T-helper 22 cell (primary cell): ENCODE results near the gene KDR.

Experiments used
- DNase-seq: peaks from one replicate; pipeline ENCODE4 v3.0.0-alpha.2; 2020; ENCODE audit warnings: low read depth

The KDR gene

DNA sequence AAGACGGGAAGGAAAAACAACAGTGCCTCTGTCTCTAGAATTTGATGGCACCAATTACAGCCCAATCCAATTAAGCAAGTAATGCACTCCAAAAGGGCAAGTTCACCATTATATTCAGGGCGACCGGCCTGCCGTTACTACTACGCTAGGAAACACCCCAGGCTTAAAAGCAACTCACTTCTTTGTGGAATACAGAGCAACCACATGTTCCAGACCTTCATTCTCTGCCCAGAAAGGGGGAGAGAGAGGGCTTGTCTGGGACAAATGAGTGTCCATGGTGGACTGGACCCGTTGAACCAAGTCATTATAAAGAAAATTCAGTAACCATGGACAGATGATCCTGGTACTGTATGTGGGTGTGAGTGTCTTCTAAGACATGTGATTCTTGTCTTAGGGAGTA, 1.6 kb downstream of the KDR start:
- no peak for DNase-seq

DNA sequence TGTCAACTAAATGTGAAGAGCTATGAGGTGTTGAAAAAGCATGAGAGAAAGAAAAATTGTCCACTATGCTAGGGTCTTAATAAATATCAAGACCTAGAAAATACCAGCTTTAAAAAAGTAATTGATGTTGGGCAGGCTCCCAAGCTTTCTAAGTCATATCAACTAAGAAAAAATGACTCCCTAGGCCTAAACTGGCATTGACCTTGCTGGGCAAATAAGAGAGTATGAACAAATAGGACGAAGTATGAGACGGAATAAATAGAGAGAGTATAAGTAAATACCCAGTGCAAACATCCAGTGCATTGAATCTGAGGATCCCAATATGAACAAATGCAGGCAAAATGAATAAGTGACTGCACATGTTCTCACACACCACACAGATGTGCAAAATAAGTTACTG, 3.2 kb downstream of the KDR start:
- DNase-seq, result no peak

DNA sequence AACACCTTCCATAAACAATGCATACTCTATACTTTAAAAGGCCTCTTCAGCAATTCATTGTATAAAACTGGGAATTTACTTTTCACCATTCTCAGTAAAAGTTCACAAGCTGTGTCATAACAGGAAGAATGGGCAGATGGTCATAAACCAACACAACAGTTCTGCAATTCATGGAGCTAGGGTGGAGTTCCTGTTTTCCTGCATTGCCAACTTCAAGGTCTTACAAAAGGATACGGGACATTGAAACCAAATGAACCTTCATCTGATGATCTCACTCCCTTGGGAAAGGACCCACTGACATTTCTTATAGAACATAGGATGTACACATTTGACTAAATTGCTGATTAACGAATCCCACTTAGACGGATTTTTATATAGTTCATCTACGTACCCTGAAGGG, 4.1 kb downstream of the KDR start:
- DNase-seq, result no peak

DNA sequence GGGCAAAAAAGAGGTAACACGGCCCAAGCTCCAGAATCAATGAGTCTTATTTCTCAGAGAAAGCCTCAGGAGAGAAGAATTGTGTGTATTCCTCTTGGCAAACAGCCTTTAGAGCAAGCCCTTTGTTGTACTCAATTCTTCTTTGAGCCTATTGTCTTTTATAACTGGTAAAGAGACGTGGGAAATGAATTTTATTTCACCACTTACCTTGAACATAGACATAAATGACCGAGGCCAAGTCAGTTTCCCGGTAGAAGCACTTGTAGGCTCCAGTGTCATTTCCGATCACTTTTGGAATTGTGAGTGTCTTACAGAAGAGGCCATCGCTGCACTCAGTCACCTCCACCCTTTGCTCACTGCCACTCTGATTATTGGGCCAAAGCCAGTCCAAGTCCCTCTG, 7.0 kb downstream of the KDR start:
- no peak for DNase-seq

DNA sequence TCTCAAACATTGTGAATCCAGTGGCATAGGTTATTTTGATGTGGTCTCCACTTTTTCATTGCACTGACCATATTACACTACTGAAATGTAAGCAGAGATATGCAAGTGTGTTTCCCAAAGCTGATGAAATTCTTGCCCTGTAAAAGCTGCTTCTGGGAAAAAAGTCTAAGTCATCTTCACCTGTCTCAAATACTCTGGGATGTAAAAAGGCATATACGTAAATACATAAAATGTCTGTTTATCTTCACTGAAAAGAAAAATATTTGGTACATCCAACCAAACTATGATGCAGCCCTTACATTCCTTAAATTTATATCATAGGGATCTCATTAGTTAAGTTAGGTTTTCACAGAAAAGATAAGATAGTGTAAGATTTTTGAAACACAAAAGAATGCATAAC, 7.9 kb downstream of the KDR start:
- no peak for DNase-seq

DNA sequence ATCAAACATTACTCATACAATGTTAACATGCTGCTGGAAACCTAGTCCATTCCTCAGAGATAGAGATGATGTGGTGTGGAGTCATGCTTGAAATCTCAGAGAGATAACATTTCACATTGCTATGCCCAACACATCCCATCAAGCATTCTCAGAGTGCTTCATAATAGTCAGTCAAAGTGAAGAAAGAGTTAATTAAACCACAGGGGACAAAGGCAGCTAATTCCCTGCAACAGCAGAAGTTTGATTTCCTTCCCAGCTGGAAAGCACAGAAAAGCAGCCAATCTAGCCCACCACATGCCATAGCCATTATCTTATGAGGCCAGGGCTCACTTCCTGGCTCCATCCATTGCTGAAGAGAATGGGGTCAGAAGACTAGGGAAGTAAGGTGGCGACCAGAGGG, 8.9 kb downstream of the KDR start:
- no peak for DNase-seq

DNA sequence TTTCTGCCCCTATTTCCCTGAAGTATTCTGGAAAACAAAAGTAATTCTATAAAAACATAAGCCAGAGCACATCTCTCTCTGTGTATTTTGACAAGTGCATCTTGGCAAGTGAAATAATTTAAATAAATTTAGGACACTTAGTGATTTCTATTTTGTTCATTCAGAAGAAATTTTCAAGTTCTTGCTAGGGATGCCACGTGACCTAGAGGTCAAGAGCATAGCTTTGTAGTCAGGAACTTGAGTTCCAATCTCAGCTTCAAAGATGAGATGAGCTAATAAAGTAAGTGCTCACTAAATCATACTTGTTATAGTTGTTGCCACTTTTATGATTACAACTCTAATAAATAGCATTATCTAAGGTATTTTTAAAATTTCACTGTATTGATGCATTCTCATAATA, 13.8 kb downstream of the KDR start:
- DNase-seq, result no peak

DNA sequence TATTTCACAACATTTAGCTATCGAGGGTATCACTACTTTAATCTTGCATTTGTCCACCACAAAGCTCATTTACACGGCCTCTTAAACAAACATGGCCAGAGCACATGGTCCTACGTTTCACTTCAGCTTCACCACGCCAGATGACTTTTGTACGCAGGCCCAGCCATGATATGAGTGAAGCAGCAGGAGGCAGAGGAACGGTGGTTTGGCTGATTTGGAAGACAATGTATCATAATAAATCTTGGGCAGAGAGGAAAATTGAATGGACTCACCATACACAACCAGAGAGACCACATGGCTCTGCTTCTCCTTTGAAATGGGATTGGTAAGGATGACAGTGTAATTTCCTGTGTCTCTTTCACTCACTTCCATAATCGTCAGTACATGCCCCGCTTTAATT, 15.3 kb downstream of the KDR start:
- no peak for DNase-seq

DNA sequence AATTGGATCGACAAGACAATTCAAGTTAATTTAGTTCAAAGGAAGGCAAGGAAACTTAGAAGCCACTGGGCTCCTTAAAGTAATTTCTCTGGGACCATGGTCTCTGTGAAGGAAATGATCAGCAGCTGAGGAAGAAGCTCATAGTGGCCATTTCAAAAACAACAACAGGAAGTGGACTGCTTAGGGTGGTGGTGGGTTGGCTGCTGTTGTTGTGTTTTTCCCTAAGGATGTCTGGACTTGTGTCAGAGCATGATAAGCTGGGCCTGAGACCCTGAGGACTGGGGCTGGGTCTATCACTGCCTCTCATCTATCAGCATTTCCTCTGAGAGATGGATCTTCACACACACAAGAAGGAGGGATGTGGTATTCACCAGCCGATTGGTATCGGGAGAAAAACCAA, 18.3 kb downstream of the KDR start:
- no peak for DNase-seq

DNA sequence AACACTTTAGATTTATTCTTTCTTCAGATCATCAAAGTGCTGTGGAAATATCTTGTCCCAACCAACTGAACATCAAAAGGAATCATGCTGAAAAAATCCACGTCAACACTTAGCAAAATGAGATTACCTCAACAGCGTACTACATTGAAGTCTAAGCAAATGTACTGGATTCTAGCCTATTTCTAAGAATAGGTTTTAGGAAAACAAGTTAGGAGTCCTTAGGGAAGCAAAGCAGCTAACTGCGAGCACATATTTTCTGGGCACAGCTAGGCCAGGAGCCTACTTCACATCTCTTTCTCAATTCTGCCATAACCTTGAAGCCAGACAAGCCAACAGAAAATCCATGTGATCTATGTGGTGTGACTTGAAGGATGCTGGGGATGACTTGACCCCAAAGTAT, 22.2 kb downstream of the KDR start:
- DNase-seq, result no peak

DNA sequence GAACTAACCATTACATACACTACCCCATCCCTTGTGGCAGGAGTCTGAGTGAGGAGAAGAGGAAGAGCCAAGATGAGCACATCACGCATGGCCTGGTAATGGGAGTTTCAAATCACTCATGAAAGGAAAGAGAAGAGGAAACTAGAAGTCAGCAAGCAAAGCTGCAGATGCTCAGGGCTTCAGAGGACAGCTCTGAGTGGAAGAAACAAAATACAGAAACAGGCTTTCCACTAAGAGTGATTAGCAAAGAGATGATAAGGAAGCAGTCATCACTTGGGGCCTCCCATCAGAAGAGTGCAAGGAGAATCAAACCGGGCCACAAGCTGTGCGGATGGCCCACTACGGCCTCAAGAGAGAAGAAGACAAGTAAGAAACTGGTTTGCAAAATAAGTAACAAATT, 25.6 kb downstream of the KDR start:
- DNase-seq, result no peak

DNA sequence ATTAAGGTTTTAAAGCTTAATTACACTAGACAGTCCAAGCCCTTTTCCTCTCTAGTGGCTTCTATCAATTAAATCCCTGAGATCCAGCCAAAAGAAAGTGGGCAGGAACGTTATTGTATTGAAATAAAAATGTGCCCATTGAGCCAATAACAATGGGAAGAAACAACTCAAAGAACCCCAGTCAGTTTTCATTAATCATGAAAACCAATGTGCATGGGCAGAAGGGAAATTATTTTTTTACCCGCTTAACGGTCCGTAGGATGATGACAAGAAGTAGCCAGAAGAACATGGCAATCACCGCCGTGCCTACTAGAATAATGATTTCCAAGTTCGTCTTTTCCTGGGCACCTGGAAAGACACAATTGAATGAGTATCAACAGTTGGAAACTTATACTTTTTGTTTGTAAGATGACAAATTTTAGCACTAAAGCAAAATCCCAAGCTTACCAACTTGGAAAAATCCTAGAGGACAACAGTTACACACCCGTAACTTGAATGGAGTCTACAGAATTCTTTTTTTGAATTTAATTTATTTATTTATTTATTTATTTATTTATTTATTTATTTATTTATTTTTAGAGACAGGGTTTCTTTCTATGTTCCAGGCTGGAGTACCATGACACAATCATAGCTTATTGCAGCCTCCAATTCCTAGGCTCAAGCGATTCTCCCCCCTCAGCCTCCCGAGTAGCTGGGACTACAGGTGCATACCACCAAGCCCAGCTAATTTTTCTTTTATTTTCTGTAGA, 26.8 kb downstream of the KDR start:
- DNase-seq, result no peak

DNA sequence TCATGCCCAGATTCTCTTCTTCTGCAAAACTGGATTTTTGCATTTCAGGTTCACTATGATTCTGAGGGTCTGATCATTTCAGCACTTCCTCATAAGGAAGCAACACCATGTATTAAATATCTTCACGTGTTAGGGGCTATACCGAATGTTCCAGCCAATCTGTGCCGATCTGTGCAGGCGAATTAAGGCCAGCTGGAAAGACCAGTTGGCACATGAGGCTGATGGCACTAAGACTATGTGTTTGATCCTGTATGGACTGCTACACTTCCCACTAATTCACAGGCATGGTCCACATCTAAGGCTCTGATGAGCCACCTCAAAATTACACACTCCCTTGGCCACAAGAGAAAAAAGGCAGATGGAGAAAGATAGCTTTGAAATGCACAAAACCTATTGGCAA, 28.8 kb downstream of the KDR start:
- DNase-seq, result no peak

DNA sequence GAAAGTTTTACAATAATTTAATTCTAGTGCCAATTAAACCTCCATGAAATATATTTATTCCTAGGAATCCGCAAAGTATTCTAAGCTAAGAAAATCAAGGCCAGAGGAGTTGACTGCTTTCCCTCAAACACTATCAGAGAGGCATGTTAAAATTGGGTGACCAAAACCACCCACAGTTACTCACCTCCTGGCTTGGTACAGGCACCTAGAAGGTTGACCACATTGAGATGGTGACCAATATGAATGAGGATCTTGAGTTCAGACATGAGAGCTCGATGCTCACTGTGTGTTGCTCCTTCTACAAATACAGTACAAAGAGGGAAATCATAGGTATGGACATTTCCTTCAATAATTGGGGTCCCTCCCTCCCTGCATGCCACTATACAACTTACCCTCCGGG, 29.4 kb downstream of the KDR start:
- no peak for DNase-seq

DNA sequence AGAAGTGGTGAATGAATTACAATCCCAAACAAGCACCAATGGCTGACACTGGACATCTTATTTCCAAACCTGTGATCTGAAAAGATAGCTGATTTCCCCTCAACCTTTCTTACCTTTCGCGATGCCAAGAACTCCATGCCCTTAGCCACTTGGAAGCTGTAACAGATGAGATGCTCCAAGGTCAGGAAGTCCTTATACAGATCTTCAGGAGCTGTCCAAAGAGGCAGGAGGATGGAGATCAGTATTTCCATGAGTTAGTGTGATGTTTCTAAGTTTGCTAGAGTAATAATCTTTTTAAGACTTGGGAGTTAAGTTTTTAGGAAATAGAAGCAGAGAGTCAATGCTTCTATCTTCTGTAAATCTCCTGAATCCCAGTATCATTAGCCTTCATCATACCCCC, 32.9 kb downstream of the KDR start:
- no peak for DNase-seq

DNA sequence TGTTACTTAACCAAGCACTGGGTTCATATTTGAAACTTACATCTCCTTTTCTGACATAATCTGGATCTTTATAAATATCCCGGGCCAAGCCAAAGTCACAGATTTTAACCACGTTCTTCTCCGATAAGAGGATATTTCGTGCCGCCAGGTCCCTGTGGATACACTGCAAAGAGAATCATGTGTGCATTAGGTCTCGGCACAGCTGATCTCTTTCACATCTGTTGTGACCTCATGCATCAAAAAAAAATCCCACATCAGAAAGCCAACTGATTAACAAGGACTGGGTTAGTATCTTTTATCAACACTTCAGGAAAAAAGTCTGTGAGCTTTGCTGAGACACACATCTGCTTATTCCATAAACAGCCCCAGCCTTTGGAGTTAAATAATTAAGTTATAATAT, 35.5 kb downstream of the KDR start:
- no peak for DNase-seq

DNA sequence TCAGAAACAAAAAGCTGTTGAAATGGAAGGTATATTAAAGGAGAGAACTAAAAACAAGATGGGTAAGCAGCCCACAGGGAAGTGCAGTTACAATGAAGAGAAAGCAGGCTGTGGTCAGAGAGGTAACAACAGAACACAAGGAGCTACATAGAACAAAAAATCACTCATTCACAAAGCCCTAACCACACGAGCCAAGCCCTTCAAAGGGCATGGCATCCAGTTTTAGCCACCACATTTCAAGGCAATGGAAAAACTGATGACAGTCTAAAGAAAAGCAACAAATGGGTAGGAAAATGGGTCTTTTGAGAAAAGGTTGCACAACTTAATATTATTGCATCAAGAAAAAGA, 37.5 kb downstream of the KDR start:
- no peak for DNase-seq

DNA sequence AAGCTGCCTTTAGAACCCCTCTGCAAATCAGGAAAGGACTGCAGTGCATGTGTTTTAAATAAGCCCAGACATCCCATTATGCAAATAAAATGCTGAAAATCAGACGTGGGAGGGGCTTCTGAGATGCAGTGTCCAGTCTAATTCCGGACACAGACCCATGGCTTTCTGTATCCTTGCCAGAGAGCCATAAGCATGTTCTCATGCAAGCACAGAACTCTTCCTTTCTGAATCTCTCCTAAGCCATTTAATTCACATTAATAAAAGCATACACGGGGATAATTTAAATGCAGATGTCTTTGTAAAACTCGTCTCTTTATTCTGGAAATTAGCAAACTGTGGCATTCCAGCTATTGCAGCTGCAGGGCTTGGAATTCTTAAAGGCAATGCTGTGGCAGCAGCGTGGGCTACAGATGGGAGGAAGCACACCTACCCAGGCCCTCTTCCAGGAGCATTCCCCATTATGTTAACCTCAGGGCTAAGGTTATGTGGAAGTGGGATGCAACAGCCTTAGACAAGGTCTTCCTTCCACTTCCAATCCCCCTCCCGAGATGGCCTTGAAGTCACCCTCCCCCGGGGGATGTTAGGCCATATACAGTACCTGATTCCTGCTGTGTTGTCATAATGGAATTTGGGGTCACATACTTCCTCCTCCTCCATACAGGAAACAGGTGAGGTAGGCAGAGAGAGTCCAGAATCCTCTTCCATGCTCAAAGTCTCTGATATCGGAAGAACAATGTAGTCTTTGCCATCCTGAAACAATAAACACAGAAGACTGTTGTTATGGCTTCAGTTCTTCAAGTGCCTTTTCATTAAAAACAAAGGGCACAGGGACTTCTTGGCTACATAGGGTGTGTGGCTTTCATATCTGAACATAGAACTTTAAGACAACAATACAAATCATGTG, 38.1 kb downstream of the KDR start:
- no peak for DNase-seq

DNA sequence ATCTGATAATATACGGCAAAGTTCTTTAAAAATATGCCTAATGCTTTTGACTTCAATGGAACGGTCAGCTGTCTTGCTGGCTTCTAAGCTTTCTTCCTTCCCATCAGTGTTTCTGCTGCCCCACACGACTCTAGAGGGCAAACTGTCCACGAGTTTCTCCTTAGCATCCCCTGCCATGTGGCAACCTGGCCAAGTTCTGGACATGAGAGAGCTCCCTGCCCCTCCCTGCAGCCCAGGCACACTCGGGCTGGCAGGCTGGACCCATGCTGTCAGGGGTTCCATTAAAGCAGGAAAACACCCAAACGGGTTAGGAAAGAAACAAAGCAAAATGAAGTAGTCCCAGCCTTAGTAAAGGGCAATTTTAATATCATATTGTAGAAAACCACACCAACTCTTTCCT, 38.8 kb downstream of the KDR start:
- no peak for DNase-seq

DNA sequence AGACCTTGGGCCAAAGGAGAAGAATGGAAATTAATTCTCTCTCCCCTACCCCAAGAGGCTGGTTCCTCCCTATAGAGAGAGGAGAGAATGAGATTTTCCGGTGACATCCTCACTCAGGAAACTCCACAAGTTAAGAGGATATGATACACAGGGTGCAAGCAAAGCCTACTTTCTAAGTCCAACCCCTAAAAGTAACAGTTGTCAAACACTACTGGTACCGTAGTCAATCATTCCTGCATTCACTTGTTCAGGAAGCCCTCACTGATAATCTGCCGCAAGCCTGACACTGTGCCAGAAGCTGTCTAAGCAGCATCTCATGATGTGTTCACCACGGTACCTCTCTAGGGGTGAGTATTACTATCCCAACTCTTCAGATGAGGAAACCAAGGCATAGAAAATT, 41.7 kb downstream of the KDR start:
- no peak for DNase-seq

DNA sequence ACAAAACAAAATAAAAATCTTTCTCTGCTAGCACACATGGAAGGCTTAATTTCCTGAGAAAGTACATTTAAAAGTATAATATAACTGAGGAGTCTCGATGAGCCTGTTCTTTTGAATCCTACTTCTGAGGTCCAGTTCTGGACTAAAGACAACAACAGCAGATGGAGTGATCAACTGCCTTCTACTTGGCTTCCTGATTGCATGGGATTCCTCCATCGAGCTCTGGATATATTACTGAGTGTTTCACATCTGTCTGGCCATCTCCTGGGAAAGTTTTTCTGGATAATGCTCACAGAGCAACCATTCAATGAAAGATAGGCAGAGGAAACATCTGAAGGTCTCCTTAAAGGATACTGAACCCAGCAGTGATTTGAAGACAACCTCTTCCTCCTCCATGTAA, 42.6 kb downstream of the KDR start:
- DNase-seq, result no peak

DNA sequence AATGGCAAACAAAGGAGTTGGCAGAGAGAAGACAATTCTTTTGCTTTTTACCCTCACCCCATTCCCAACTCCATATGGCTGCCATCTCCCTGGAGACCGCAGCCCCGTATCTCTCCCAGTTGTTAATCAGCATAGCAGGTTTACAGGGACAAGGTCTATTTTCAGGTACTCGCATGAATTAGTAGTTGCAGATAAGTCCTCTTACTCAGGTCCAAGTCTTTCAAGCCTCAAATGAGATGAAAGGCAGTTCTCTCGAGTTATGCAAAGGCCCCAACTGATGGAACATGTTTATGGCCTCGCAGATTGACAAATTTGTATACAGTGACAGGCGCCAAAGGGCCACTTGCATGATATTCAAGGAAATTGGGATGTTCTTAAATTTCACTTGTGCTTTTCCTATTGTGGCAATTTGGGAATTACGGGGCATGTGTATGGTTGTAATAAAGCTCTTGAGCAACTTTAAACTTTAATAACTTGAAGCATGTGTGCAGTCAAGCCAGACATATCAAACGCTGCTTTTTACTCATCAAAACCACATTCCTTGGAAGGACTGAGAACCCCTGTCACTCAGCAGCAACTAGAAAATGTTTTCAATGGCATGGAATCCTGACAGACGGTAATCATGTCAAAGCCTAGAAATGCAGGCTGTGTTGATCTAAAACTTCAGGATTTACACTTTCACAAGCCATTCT, 45.1 kb downstream of the KDR start:
- DNase-seq, result no peak

DNA sequence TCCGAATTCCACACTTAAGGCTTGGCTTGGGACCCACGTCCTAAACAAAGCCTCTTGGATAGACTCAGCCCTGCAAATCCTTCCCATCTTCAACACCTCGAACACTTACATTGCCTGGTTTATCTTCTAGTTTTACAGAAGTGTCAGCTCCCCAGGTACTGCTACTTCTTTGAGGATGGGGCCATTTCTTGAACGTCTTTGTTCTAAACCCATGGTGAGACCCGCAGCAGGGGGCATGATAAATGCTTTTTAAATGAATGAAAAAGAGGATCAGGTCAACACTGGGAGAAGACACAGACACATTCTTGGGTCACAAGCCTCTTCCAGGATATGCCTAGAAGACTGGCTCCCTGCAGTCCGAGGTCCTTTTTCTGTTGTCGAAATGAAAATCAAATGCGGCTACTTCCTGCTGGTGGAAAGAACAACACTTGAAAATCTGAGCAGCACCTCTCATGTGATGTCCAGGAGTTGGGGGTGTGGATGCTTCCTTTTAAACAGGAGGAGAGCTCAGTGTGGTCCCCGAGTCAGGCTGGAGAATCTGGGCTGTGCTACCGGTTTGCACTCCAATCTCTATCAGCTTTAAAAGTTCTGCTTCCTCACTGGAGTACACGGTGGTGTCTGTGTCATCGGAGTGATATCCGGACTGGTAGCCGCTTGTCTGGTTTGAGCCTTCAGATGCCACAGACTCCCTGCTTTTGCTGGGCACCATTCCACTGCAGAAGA, 45.8 kb downstream of the KDR start:
- no peak for DNase-seq
